ENCODE measurements around the gene C1orf226. TPM values are rescaled to one million over a fixed set of nuclear protein-coding genes. Genes with fewer than 3 reads are reported as not detected.

The C1orf226 gene
- total RNA-seq, 1 donor from 2014 or later = 9.8 TPM

DNA sequence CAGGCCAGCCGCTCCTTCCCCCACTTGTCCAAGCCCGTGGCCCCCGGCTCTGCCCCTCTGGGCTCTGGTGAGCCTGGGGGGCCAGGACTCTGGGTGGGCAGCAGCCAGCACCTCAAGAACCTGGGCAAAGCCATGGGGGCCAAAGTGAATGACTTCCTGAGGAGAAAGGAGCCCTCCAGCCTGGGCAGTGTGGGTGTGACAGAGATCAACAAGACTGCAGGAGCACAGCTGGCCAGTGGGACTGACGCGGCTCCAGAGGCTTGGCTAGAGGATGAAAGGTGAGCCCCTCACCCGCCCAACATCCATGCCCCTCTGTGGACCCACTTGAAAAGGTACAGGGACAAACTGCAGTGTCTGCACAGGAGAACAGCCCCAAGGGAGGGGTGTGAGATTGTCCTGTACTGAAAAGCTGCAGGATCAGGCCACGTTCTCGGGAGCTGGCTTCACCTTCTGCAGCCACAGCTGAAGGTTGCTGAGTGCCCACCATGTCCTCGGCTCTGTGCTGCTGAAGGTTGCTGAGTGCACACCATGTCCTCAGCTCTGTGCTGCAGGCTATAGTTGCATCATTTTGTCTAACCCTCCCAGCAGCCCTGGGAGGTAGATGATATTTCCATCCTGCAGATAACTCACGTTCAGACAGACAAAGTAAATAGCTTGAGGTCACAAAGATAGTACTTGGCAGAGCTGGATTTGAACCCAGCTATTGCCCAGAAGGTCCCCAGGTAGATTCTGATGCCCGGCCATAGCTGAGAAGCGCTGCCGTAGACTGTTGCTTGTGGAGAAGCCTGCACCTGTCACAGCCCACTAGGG is 618 bp downstream of the C1orf226 start:
- H3K27ac Mint-ChIP-seq (ENCODE audit: unreplicated experiment) = no peak overlapping the region

GRCh38 chr1:162383091-162383490 is 1.6 kb downstream of the C1orf226 start:
- Mint-ChIP-seq H3K27me3 (ENCODE audit: low read depth) (no peaks in the 10 kb centered on the region), H3K4me1 (peaks cover 15% of the 10 kb centered on the region), H3K36me3 (ENCODE audit: low read depth) (no peaks in the 10 kb centered on the region), H3K27ac (ENCODE audit: unreplicated experiment) (no peak overlapping the region), H3K4me3 (no peak overlapping the region), H3K9me3 (no peaks in the 10 kb centered on the region)
- TF ChIP-seq, protein P1, sequence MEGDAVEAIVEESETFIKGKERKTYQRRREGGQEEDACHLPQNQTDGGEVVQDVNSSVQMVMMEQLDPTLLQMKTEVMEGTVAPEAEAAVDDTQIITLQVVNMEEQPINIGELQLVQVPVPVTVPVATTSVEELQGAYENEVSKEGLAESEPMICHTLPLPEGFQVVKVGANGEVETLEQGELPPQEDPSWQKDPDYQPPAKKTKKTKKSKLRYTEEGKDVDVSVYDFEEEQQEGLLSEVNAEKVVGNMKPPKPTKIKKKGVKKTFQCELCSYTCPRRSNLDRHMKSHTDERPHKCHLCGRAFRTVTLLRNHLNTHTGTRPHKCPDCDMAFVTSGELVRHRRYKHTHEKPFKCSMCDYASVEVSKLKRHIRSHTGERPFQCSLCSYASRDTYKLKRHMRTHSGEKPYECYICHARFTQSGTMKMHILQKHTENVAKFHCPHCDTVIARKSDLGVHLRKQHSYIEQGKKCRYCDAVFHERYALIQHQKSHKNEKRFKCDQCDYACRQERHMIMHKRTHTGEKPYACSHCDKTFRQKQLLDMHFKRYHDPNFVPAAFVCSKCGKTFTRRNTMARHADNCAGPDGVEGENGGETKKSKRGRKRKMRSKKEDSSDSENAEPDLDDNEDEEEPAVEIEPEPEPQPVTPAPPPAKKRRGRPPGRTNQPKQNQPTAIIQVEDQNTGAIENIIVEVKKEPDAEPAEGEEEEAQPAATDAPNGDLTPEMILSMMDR (conservative IDR thresholded peaks at IDR 0.05) = no peak
- no peak for DNase-seq (ENCODE audit: low read depth, low spot score)

More for the DNA sequence above, 618 bp downstream of the C1orf226 start:
- Mint-ChIP-seq H3K4me1 (peaks cover 11% of the 10 kb centered on the region), H3K36me3 (ENCODE audit: low read depth) (no peaks in the 10 kb centered on the region), H3K4me3 (no peak overlapping the region), H3K27me3 (ENCODE audit: low read depth) (no peaks in the 10 kb centered on the region), H3K9me3 (no peaks in the 10 kb centered on the region)
- no peak for DNase-seq (ENCODE audit: low read depth, low spot score)
- TF ChIP-seq, protein P1 (conservative IDR thresholded peaks at IDR 0.05) = no peak

DNA sequence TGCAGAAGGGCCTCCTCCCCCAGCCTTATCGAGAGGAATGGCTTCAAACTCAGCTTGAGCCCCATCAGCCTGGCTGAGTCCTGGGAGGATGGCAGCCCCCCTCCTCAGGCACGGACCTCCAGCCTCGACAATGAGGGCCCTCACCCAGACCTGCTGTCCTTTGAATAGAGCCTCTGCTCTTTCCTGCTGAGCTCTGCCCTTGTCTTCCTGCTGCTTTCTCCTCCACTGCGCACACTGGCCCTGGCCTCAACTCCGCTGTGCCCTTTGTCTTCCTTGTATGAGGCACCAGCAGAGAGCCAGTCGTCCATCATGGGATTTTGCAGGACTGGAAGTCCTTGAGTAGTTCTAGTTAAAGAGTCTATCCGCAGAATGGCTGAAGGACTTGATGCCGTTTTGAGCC is 2.0 kb downstream of the C1orf226 start:
- H3K27ac Mint-ChIP-seq (ENCODE audit: unreplicated experiment) = no peak overlapping the region
- no peaks in the 10 kb centered on the region for H3K27me3 Mint-ChIP-seq (ENCODE audit: low read depth)
- TF ChIP-seq, protein P1 (conservative IDR thresholded peaks at IDR 0.05) = no peak
- H3K4me3 Mint-ChIP-seq = no peak overlapping the region
- H3K36me3 Mint-ChIP-seq (ENCODE audit: low read depth) = no peaks in the 10 kb centered on the region
- DNase-seq (ENCODE audit: low read depth, low spot score) = no peak
- H3K4me1 Mint-ChIP-seq = peaks cover 16% of the 10 kb centered on the region
- no peaks in the 10 kb centered on the region for H3K9me3 Mint-ChIP-seq

DNA sequence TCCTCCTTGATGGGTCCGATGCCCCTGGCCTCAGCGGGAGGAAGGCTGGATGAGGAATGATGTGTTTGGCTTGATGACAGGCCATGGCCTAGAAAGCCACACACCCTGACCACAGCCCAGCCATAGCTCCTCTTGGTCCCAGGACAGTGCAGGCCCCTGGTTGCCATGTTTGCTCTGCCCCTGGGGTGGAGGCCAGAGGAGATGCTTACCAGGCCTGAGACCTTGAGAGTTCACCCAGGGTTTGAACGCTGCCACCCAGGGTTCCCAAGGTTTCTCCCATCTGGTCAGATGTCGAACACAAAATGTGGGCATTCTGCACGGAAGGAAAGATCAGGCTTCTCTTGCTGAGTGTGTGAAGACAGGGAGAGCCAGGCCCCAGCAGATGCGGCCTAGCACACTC is 2.6 kb downstream of the C1orf226 start:
- Mint-ChIP-seq H3K4me3 (no peak overlapping the region), H3K27me3 (ENCODE audit: low read depth) (no peaks in the 10 kb centered on the region), H3K27ac (ENCODE audit: unreplicated experiment) (peak overlapping the region; percentile 67), H3K9me3 (no peaks in the 10 kb centered on the region), H3K36me3 (ENCODE audit: low read depth) (no peaks in the 10 kb centered on the region), H3K4me1 (peaks cover 22% of the 10 kb centered on the region)
- TF ChIP-seq, protein P1 (conservative IDR thresholded peaks at IDR 0.05) = no peak
- DNase-seq (ENCODE audit: low read depth, low spot score) = no peak

DNA sequence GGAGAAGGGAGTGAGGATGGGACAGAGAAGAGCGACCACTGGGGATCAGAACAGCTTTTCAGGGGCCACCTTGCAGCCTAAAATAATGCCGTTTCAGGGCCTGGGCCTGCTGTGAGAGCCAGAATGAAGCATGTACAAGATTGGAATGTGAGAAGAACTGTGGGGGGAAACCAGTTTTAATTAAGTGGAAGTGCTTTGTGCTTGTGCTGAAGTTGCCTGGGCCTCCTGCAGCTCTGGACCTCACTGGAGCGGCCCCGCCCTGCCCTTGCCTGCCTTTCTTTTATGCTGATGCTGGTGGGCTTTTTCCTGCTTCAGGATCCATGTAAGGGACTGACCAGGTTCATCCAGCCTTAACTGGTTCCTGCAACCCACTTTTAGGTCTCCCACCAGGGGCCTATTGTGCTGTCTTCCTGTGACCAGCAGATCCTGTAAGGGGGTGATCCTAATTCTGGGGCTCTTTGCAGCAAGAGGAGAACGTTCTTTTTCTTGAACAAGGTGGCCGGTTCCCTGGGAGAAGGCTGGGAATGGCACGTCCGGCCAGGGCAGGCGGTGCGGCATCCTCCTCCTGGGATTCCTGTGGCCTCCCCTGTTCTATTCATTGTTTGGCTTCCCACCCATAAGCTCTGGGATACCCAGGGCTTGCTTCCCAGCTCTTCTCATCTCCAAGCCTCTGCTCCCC is 3.2 kb downstream of the C1orf226 start:
- H3K9me3 Mint-ChIP-seq = no peaks in the 10 kb centered on the region
- no peaks in the 10 kb centered on the region for H3K36me3 Mint-ChIP-seq (ENCODE audit: low read depth)
- peak overlapping the region; percentile 67 for H3K27ac Mint-ChIP-seq (ENCODE audit: unreplicated experiment)
- H3K4me1 Mint-ChIP-seq = peaks cover 27% of the 10 kb centered on the region
- DNase-seq (ENCODE audit: low read depth, low spot score) = no peak
- H3K27me3 Mint-ChIP-seq (ENCODE audit: low read depth) = no peaks in the 10 kb centered on the region
- TF ChIP-seq, protein P1 (conservative IDR thresholded peaks at IDR 0.05) = no peak
- no peak overlapping the region for H3K4me3 Mint-ChIP-seq
